K562 (cell line): Measurements from ENCODE around the gene OSCAR. TPM values are rescaled to one million over a fixed set of nuclear protein-coding genes. Genes with fewer than 3 reads are reported as not detected.

Experiments used
- CCAR2 ChIP-seq: fragments of 200-400 bp; formaldehyde crosslinking; IDR thresholded peaks from 2 replicates; pipeline ENCODE4 v1.6.1; 2017; ENCODE audit warnings: mild to moderate bottlenecking, low read depth, low read length
- DMBX1 ChIP-seq: fragments of 250-450 bp; sonication (Bioruptor Pico); IDR thresholded peaks from 2 replicates; pipeline ENCODE4 v1.8.0; 2022; ENCODE audit warnings: inconsistent platforms, mild to moderate bottlenecking, moderate library complexity, borderline replicate concordance
- HNRNPL ChIP-seq: fragments of 200-400 bp; formaldehyde crosslinking; IDR thresholded peaks from 2 replicates; pipeline ENCODE4 v1.6.1; 2017; ENCODE audit warnings: low read depth, mild to moderate bottlenecking, low read length
- JUN ChIP-seq, 2 experiments: sonication (generic) in 1 of 2; formaldehyde crosslinking in 1 of 2; IDR thresholded peaks; 2 replicates each; pipeline versions ENCODE4 v1.6.1 to v1.8.0; 2012 to 2022; ENCODE audit warnings: borderline replicate concordance in 2 of 2, mild to moderate bottlenecking in 2 of 2, improper control_type of control experiment in 1 of 2, low read depth in 1 of 2, low read length in 1 of 2, missing genetic modification reagents in 1 of 2
- TBL1XR1 ChIP-seq, 2 experiments: IDR thresholded peaks; 2 replicates each; pipeline ENCODE4 v1.6.1; 2012; ENCODE audit warnings: improper control_type of control experiment in 2 of 2, low read length in 2 of 2, mild to moderate bottlenecking in 1 of 2
- ZBTB7A ChIP-seq: IDR thresholded peaks from 2 replicates; pipeline ENCODE4 v1.6.1; 2011; ENCODE audit warnings: low read depth, mild to moderate bottlenecking, low read length, moderate library complexity, borderline replicate concordance; ENCODE audit not compliant: control insufficient read depth
- ZC3H4 ChIP-seq: sonication (generic); formaldehyde crosslinking; IDR thresholded peaks from 2 replicates; pipeline ENCODE4 v1.9.0; 2021; ENCODE audit warnings: missing genetic modification reagents, borderline replicate concordance
- ZNF584 ChIP-seq: fragments of 200-800 bp; sonication (Bioruptor generic); IDR thresholded peaks from 2 replicates; pipeline ENCODE4 v1.6.1; 2016; ENCODE audit warnings: low read depth, mild to moderate bottlenecking, missing genetic modification characterization, missing compliant biosample characterization
- polyA plus RNA-seq, 8 experiments: library from polyadenylated mRNA; depleted of rRNA in 4 of 8; stranded (reverse) in 5 of 8; unstranded in 3 of 8; fragments of >200 nt; fragmentation: Nextera tagmentation in 2 of 8; fragmentation: Illumina TruSeq in 1 of 8; extraction: Ambion mirVana in 2 of 8; extraction: Trizol in 1 of 8; gene quantifications; 2 replicates each; pipeline versions ENCODE4 v1.2.1 to v1.2.3, GENCODE V29; 2011 to 2014; ENCODE audit warnings: inconsistent platforms in 1 of 8, missing spikeins in 1 of 8
- total RNA-seq, 7 experiments: library from RNA; depleted of rRNA in 6 of 7; stranded (reverse); fragments of >200 nt in 6 of 7; fragmentation: Illumina TruSeq in 2 of 7; extraction: Trizol in 2 of 7; gene quantifications; 2 replicates each; pipeline versions ENCODE4 v1.2.1 to v1.2.3, GENCODE V29; 2011 to 2021; ENCODE audit warnings: low replicate concordance in 1 of 7
- TF ChIP-seq, protein P1 (sequence below): fragments of 200-600 bp; sonication (generic); IDR thresholded peaks from one replicate; pipeline ENCODE4 v1.6.1; 2012; ENCODE audit warnings: mild to moderate bottlenecking, low read depth, low read length, inconsistent platforms
- TF ChIP-seq, protein P2 (sequence below): IDR thresholded peaks from 3 replicates; pipeline ENCODE4 v1.6.1; 2011; ENCODE audit warnings: borderline replicate concordance, mild to moderate bottlenecking, moderate library complexity; ENCODE audit not compliant: insufficient read length; ENCODE audit errors: extremely low read depth
- TF ChIP-seq, protein P3 (sequence below): sonication (generic); formaldehyde crosslinking; IDR thresholded peaks from 2 replicates; pipeline ENCODE4 v1.8.0; 2022; ENCODE audit warnings: mild to moderate bottlenecking, missing genetic modification reagents

The OSCAR gene
- total and polyA plus RNA-seq, 9 of the 15 experiments (the other 6 are each of a cell fraction or from before 2014, with no cell fraction given) = 0.09 to 0.62 (median 0.13) TPM; not detected in 5

GRCh38 chr19:54096617-54097106 is 3.9 kb downstream of the OSCAR start (continued):
- TF ChIP-seq, protein P1, sequence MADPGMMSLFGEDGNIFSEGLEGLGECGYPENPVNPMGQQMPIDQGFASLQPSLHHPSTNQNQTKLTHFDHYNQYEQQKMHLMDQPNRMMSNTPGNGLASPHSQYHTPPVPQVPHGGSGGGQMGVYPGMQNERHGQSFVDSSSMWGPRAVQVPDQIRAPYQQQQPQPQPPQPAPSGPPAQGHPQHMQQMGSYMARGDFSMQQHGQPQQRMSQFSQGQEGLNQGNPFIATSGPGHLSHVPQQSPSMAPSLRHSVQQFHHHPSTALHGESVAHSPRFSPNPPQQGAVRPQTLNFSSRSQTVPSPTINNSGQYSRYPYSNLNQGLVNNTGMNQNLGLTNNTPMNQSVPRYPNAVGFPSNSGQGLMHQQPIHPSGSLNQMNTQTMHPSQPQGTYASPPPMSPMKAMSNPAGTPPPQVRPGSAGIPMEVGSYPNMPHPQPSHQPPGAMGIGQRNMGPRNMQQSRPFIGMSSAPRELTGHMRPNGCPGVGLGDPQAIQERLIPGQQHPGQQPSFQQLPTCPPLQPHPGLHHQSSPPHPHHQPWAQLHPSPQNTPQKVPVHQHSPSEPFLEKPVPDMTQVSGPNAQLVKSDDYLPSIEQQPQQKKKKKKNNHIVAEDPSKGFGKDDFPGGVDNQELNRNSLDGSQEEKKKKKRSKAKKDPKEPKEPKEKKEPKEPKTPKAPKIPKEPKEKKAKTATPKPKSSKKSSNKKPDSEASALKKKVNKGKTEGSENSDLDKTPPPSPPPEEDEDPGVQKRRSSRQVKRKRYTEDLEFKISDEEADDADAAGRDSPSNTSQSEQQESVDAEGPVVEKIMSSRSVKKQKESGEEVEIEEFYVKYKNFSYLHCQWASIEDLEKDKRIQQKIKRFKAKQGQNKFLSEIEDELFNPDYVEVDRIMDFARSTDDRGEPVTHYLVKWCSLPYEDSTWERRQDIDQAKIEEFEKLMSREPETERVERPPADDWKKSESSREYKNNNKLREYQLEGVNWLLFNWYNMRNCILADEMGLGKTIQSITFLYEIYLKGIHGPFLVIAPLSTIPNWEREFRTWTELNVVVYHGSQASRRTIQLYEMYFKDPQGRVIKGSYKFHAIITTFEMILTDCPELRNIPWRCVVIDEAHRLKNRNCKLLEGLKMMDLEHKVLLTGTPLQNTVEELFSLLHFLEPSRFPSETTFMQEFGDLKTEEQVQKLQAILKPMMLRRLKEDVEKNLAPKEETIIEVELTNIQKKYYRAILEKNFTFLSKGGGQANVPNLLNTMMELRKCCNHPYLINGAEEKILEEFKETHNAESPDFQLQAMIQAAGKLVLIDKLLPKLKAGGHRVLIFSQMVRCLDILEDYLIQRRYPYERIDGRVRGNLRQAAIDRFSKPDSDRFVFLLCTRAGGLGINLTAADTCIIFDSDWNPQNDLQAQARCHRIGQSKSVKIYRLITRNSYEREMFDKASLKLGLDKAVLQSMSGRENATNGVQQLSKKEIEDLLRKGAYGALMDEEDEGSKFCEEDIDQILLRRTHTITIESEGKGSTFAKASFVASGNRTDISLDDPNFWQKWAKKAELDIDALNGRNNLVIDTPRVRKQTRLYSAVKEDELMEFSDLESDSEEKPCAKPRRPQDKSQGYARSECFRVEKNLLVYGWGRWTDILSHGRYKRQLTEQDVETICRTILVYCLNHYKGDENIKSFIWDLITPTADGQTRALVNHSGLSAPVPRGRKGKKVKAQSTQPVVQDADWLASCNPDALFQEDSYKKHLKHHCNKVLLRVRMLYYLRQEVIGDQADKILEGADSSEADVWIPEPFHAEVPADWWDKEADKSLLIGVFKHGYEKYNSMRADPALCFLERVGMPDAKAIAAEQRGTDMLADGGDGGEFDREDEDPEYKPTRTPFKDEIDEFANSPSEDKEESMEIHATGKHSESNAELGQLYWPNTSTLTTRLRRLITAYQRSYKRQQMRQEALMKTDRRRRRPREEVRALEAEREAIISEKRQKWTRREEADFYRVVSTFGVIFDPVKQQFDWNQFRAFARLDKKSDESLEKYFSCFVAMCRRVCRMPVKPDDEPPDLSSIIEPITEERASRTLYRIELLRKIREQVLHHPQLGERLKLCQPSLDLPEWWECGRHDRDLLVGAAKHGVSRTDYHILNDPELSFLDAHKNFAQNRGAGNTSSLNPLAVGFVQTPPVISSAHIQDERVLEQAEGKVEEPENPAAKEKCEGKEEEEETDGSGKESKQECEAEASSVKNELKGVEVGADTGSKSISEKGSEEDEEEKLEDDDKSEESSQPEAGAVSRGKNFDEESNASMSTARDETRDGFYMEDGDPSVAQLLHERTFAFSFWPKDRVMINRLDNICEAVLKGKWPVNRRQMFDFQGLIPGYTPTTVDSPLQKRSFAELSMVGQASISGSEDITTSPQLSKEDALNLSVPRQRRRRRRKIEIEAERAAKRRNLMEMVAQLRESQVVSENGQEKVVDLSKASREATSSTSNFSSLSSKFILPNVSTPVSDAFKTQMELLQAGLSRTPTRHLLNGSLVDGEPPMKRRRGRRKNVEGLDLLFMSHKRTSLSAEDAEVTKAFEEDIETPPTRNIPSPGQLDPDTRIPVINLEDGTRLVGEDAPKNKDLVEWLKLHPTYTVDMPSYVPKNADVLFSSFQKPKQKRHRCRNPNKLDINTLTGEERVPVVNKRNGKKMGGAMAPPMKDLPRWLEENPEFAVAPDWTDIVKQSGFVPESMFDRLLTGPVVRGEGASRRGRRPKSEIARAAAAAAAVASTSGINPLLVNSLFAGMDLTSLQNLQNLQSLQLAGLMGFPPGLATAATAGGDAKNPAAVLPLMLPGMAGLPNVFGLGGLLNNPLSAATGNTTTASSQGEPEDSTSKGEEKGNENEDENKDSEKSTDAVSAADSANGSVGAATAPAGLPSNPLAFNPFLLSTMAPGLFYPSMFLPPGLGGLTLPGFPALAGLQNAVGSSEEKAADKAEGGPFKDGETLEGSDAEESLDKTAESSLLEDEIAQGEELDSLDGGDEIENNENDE = no peak
- TF ChIP-seq, protein P2, sequence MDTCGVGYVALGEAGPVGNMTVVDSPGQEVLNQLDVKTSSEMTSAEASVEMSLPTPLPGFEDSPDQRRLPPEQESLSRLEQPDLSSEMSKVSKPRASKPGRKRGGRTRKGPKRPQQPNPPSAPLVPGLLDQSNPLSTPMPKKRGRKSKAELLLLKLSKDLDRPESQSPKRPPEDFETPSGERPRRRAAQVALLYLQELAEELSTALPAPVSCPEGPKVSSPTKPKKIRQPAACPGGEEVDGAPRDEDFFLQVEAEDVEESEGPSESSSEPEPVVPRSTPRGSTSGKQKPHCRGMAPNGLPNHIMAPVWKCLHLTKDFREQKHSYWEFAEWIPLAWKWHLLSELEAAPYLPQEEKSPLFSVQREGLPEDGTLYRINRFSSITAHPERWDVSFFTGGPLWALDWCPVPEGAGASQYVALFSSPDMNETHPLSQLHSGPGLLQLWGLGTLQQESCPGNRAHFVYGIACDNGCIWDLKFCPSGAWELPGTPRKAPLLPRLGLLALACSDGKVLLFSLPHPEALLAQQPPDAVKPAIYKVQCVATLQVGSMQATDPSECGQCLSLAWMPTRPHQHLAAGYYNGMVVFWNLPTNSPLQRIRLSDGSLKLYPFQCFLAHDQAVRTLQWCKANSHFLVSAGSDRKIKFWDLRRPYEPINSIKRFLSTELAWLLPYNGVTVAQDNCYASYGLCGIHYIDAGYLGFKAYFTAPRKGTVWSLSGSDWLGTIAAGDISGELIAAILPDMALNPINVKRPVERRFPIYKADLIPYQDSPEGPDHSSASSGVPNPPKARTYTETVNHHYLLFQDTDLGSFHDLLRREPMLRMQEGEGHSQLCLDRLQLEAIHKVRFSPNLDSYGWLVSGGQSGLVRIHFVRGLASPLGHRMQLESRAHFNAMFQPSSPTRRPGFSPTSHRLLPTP = no peak
- TF ChIP-seq TBL1XR1 (IDR thresholded peaks at IDR 0.05; ENCODE audit: low read length in 2 of 2) (no peak), DMBX1 (no peak), ZC3H4 (CRISPR knock-in tag) (no peak), ZNF584 (no peak), HNRNPL (no peak), ZBTB7A (0 out of 2 replicates have a peak, but pooled peaks have one; percentile 10), JUN (IDR thresholded peaks at IDR 0.05; ENCODE audit: borderline replicate concordance, low read depth, low read length) (no peak), JUN (CRISPR knock-in tag; IDR thresholded peaks at IDR 0.05; ENCODE audit: borderline replicate concordance) (no peak), CCAR2 (no peak)
- TF ChIP-seq, protein P3, sequence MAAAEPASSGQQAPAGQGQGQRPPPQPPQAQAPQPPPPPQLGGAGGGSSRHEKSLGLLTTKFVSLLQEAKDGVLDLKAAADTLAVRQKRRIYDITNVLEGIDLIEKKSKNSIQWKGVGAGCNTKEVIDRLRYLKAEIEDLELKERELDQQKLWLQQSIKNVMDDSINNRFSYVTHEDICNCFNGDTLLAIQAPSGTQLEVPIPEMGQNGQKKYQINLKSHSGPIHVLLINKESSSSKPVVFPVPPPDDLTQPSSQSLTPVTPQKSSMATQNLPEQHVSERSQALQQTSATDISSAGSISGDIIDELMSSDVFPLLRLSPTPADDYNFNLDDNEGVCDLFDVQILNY (CRISPR knock-in tag) = no peak
